NCI-H2227 (cell line): Measurements from ENCODE around the gene ZNF397.

Experiments used
- DNase-seq: peaks from one replicate; lab custom pipeline; 2025; ENCODE audit not compliant: unreplicated experiment; lab: John Stamatoyannopoulos, UW

ZNF397 gene

DNA sequence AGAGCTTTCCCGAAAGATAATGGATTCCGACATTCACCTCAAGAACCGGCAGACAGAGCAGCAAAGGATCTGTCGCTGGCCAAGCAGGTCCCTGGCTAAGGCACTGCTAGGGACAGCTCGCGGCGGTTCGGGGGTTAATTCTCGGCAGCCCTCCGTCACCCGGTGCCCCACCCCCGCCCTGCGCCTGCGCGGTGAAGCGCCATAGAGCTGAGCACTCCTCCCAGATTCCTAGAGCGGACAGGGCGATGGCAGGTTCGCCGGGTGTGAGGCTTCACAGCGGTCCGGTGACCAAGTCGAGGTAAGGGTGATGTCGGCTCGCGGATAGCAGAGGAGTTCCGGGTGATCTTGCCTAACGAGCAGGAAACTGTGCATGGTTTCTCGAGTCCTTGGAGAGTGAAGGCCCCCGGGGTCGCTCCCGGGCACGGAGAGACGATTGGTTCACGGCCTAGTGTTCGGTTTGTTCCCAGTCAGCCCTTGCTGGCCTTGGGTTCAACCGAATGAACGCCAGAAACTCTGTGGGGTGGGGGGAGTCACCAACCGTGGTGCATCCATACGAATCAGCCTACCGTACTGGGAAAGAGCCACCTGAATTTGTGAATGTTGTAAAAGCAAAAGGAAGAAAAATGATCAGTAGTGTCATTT is 49.4 kb downstream of the ZNF397 start, which contains the start of gene ZSCAN30:
TSS of gene ZSCAN30 (minus strand) at position 136 of the 642 bp plus-strand sequence. CDS start 25,877 bp downstream, outside the sequence.
- DNase-seq, result peak; percentile 97

DNA sequence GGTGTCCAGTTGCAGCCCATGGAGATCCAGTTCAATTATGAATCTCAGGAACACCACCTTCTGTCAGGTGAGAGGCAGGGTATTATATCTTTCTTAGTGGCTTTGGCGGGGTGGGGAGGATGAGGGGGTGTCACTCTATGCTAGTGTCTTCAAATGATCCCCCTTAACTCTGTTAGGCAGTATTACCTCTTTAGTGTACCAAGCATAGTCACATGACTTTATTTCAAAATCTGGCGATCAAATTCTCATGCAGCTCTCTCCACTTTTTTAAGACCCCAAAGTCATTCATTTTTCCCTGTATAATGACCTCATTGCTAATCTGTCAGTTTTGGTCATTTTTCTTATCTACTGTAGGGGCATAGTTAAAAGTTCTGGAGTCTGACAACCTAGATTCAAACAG is 50.3 kb downstream of the ZNF397 start:
- no peak for DNase-seq

DNA sequence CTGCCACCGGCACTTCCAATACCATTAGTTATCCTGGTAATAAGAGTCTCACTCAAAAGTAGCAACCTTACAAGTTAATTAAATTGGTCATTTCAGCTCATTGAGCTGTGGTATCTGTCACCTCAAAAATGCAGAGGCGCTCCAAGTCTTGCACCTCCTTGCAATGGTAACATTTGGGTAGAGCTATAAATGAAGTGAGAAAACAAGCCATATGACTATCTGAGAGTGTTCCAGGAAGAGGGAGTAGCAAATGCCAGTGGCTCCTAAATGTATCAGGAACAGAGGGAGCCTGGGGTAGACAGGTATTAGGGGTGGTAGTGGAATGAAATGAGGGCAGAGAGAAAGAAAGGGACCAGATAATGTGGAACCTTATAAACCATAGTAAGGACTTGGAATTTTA is 55.2 kb downstream of the ZNF397 start:
- no peak for DNase-seq

DNA sequence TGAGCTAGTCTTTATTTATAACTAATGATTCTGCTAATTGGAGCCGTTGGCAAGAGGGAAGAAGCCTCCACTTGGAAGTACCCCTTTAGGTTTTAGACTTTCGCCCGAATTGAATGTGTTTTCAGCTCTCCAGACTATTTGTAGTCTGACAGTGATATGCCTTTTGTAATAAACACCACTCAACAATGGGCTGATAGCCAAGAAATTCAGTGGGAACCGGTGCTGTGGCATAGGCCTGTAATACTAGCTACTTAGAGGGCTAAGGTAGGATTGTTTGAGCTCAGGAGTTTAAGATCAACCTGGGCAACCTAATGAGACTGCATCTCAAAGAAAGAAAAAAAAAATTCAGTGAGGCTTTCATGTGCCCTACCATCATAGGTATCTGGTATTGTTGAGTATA is 62.8 kb downstream of the ZNF397 start:
- no peak for DNase-seq

DNA sequence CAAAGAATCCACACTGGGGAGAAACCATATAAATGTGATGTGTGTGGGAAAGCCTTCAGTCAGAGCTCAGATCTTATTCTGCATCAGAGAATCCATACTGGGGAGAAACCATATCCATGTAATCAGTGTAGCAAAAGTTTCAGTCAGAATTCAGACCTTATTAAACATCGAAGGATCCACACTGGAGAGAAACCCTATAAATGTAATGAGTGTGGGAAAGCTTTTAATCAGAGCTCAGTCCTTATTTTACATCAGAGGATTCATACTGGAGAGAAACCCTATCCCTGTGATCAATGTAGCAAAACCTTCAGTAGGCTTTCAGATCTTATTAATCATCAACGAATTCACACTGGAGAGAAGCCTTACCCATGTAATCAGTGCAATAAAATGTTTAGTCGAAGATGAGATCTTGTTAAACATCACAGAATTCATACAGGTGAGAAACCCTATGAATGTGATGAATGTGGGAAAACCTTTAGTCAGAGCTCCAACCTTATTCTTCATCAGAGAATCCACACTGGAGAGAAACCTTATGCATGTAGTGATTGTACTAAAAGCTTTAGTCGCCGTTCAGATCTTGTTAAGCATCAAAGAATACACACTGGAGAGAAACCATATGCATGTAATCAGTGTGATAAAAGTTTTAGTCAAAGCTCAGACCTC is 65.9 kb downstream of the ZNF397 start:
- DNase-seq, result no peak
